ENCODE data around the gene AKAP13.
A peak's percentile ranks its signal among the peaks of the same experiment; 100 is the strongest.

DNA sequence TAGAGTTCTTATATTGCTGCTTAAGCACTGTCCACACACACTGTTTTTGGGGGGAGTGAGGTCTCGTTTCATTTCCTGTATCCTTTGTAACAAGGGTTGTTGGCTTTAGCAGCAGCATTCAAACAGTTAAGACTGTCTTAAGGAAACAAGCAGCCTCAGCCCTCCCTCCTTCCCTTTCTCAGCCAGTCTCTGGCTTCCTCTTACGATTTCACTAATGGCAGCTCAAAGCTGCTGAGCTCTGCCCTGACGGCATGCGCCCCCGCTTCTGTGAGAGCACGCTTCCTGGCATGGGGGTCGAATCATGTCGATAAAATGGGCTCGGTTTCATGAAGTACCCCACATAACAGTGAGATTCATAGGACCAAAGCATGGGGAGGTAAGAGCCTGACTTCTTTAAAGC, 309.3 kb downstream of the AKAP13 start:
- TF ChIP-seq EZH2 (IDR thresholded peaks at IDR 0.05; ENCODE audit: borderline replicate concordance, insufficient read depth, low read length, poor library complexity, severe bottlenecking) (no peak), MXI1 (conservative IDR thresholded peaks at IDR 0.05; ENCODE audit: poor library complexity, severe bottlenecking) (peak; percentile 65), TAF1 (IDR thresholded peaks at IDR 0.05; ENCODE audit: low read depth) (no peak), EP300 (conservative IDR thresholded peaks at IDR 0.05; ENCODE audit: poor library complexity, severe bottlenecking) (no peak), POLR2AphosphoS5 (IDR thresholded peaks at IDR 0.05) (peak; percentile 32)
- TF ChIP-seq, protein P1, sequence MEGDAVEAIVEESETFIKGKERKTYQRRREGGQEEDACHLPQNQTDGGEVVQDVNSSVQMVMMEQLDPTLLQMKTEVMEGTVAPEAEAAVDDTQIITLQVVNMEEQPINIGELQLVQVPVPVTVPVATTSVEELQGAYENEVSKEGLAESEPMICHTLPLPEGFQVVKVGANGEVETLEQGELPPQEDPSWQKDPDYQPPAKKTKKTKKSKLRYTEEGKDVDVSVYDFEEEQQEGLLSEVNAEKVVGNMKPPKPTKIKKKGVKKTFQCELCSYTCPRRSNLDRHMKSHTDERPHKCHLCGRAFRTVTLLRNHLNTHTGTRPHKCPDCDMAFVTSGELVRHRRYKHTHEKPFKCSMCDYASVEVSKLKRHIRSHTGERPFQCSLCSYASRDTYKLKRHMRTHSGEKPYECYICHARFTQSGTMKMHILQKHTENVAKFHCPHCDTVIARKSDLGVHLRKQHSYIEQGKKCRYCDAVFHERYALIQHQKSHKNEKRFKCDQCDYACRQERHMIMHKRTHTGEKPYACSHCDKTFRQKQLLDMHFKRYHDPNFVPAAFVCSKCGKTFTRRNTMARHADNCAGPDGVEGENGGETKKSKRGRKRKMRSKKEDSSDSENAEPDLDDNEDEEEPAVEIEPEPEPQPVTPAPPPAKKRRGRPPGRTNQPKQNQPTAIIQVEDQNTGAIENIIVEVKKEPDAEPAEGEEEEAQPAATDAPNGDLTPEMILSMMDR (IDR thresholded peaks at IDR 0.05; ENCODE audit: poor library complexity, severe bottlenecking), result no peak

All from neural cell (in vitro differentiated cells).